Measurements from ENCODE around the gene LMOD3. TPM values are rescaled to one million over a fixed set of nuclear protein-coding genes. Genes with fewer than 3 reads are reported as not detected.

LMOD3 gene
- total and polyA plus RNA-seq, 2 of the 8 experiments (the other 6 are each of a cell fraction or from before 2014, with no cell fraction given) = not detected

DNA sequence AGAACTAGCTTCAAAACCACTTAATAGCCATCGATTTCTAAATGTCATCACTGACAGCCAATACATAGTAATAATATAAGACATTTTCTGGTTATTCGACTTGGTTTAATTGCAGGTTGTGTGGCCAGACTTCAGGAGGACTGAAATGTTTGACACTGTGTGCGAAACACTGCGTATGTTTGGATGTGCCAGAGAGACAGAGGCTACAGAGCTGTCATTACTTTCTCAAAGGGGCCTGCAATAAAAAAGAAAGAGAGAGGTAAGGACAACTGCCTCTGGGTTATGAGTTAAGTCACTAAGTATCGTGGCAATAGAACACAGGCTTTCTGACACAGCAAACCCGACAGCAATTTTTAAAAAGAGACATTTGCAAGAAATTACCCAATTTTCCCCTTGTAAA, 882 bp downstream of the LMOD3 start:
- H3K14ac ChIP-seq (ENCODE audit: insufficient read length) = no peak overlapping the region
- H3K9ac ChIP-seq (replicated peaks in 1 of 4; ENCODE audit: extremely low read depth in 1 of 4, low read depth in 3 of 4, low read length in 3 of 4) = no peak overlapping the region
- H3K56ac ChIP-seq (replicated peaks; ENCODE audit: insufficient read length, low read depth, low read length) = no peak overlapping the region
- H3K9me3 ChIP-seq (ENCODE audit: insufficient read depth in 2 of 2, low read depth in 1 of 2, low read length in 1 of 2) = no peaks in the 10 kb centered on the region
- TF ChIP-seq HDAC2 (IDR thresholded peaks at IDR 0.05; ENCODE audit: borderline replicate concordance in 1 of 2, low read depth in 2 of 2, low read length in 2 of 2) (no peak), CREB1 (IDR thresholded peaks at IDR 0.05) (no peak), BCL11A (IDR thresholded peaks at IDR 0.05; ENCODE audit: low read depth in 2 of 2, low read length in 2 of 2) (no peak), FOSL1 (IDR thresholded peaks at IDR 0.05; ENCODE audit: insufficient read depth, low read depth, low read length) (no peak), SP2 (IDR thresholded peaks at IDR 0.05; ENCODE audit: low read length) (no peak), BACH1 (IDR thresholded peaks at IDR 0.05; ENCODE audit: low read length) (no peak), EP300 (IDR thresholded peaks at IDR 0.05; ENCODE audit: borderline replicate concordance in 1 of 2, low read depth in 2 of 2, low read length in 2 of 2) (no peak), RXRA (IDR thresholded peaks at IDR 0.05; ENCODE audit: insufficient read depth, low read depth, low read length) (no peak)
- ChIA-PET CTCF (ENCODE audit: partially characterized antibody) (interaction anchor here (0.6 to 6.3 kb wide), 37 partner anchors 10 to 1120 kb away, joined by 3 to 59 read pairs (median 5); no protein-coding TSS in a partner anchor), POLR2A (ENCODE audit: partially characterized antibody) (interaction anchor here (0.8 to 1.4 kb wide), 2 partner anchors 23 to 42 kb away, joined by 3 to 5 read pairs; partner anchors contain the start of gene UBA3)
- no peak overlapping the region for H2AFZ ChIP-seq (ENCODE audit: low read length)
- no peak overlapping the region for H3K18ac ChIP-seq (ENCODE audit: extremely low read depth, low read length)
- H2AK5ac ChIP-seq (ENCODE audit: low read depth, low read length) = no peak overlapping the region
- no peak for DNase-seq (ENCODE audit: low read depth in 1 of 2, low spot score in 2 of 2)
- H4K5ac ChIP-seq (ENCODE audit: insufficient read length, low read depth, low read length) = no peak overlapping the region
- H3K4ac ChIP-seq (replicated peaks; ENCODE audit: insufficient read length, low read depth, low read length) = no peak overlapping the region
- no peak overlapping the region for H2BK20ac ChIP-seq (ENCODE audit: low read length)
- no peak overlapping the region for H2BK15ac ChIP-seq (ENCODE audit: low read length)
- H3K36me3 ChIP-seq (ENCODE audit: control insufficient read depth in 2 of 4, insufficient read depth in 4 of 4, low read length in 3 of 4) = no peaks in the 10 kb centered on the region
- no peaks in the 10 kb centered on the region for H3K27me3 ChIP-seq (replicated peaks in 1 of 4; ENCODE audit: control insufficient read depth in 3 of 4, extremely low read depth in 1 of 4, insufficient read depth in 3 of 4, low read length in 3 of 4)
- H3K4me1 ChIP-seq (replicated peaks in 1 of 4; ENCODE audit: control insufficient read depth in 3 of 4, insufficient read depth in 4 of 4, low read length in 3 of 4) = no peaks in the 10 kb centered on the region
- no peaks in the 10 kb centered on the region for H3K79me2 ChIP-seq (ENCODE audit: control insufficient read depth in 1 of 2, insufficient read depth in 2 of 2, low read length in 2 of 2)
- no peaks in the 10 kb centered on the region for H3K79me1 ChIP-seq (ENCODE audit: low read depth, low read length)
- H4K8ac ChIP-seq (ENCODE audit: extremely low read depth, insufficient read depth, low read length) = no peak overlapping the region
- no peak overlapping the region for H3K4me3 ChIP-seq (ENCODE audit: extremely low read depth in 1 of 4, insufficient read depth in 2 of 4, low read depth in 3 of 4, low read length in 4 of 4)
- H3K27ac ChIP-seq (ENCODE audit: low read depth, low read length) = no peak overlapping the region
- 87% methylated on average over 6 of the region's 6 CpGs; no CpG with 5 or more reads in 1 of the 2 experiments for WGBS, 2 experiments (ENCODE audit: extremely low coverage in 1 of 2, insufficient coverage in 1 of 2, insufficient read length in 1 of 2, insufficient replicate concordance in 2 of 2, low coverage in 1 of 2, low lambda C conversion rate in 2 of 2, missing lambda C conversion rate in 1 of 2)
- no peak overlapping the region for H3K23ac ChIP-seq (ENCODE audit: insufficient read length)
- FAIRE-seq = no peak
- H2BK12ac ChIP-seq (ENCODE audit: low read depth, low read length) = no peak overlapping the region
- no peaks in the 10 kb centered on the region for H3K23me2 ChIP-seq (ENCODE audit: low read depth, low read length)
- no peak overlapping the region for H3K4me2 ChIP-seq (ENCODE audit: insufficient read depth in 1 of 2, low read depth in 2 of 2, low read length in 2 of 2)
- H2BK120ac ChIP-seq (replicated peaks; ENCODE audit: low read depth, low read length) = no peak overlapping the region
- no peak overlapping the region for H4K91ac ChIP-seq (replicated peaks; ENCODE audit: insufficient read length, low read length)
- H2BK5ac ChIP-seq (ENCODE audit: low read depth, low read length) = no peak overlapping the region
- no peaks in the 10 kb centered on the region for H4K20me1 ChIP-seq (replicated peaks in 1 of 2; ENCODE audit: control insufficient read depth in 1 of 2, insufficient read depth in 2 of 2, low read length in 2 of 2)

All from H1 (cell line).